ENCODE measurements around the gene LMAN2. TPM values are rescaled to one million over a fixed set of nuclear protein-coding genes. Genes with fewer than 3 reads are reported as not detected.

The LMAN2 gene
- total RNA-seq, 4 donors from 2014 or later: 144 to 179 (median 154) TPM

GRCh38 chr5:177356746-177357145 is 5.3 kb upstream of the LMAN2 start:
- Histone ChIP-seq H3K4me1 (peaks cover 0 to 27% (median 9%) of the 10 kb centered on the region in 4 donors), H3K36me3 (no peaks in the 10 kb centered on the region), H3K27ac (peak overlapping the region in 1 of 4 donors; percentile 5), H3K9me3 (no peaks in the 10 kb centered on the region), H3K4me3 (no peak overlapping the region), H3K27me3 (no peaks in the 10 kb centered on the region)
- WGBS, 2 donors: 56 to 75% methylated on average over 3 of the region's 3 CpGs
- TF ChIP-seq, protein P1, sequence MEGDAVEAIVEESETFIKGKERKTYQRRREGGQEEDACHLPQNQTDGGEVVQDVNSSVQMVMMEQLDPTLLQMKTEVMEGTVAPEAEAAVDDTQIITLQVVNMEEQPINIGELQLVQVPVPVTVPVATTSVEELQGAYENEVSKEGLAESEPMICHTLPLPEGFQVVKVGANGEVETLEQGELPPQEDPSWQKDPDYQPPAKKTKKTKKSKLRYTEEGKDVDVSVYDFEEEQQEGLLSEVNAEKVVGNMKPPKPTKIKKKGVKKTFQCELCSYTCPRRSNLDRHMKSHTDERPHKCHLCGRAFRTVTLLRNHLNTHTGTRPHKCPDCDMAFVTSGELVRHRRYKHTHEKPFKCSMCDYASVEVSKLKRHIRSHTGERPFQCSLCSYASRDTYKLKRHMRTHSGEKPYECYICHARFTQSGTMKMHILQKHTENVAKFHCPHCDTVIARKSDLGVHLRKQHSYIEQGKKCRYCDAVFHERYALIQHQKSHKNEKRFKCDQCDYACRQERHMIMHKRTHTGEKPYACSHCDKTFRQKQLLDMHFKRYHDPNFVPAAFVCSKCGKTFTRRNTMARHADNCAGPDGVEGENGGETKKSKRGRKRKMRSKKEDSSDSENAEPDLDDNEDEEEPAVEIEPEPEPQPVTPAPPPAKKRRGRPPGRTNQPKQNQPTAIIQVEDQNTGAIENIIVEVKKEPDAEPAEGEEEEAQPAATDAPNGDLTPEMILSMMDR (IDR thresholded peaks at IDR 0.05): no peak
- TF ChIP-seq POLR2A (IDR thresholded peaks at IDR 0.05): no peak
- TF ChIP-seq EP300 (IDR thresholded peaks at IDR 0.05): no peak
- no peak for DNase-seq (ENCODE audit: low spot score in 2 of 2)

DNA sequence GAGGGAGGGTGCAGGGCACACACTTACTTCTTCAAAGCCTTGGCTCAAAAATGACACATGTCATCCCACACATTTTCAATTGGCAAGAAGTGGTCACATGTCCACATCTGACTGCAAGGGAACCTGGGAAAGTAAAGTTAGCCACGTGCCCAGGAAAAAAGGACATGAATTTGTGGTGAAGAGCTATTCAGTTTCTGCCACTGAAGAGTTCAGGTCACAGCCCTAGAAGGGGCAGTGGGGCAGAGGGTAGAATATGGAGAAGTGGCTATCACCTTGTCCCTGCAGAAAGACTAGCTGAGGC is 4.3 kb upstream of the LMAN2 start:
- H3K27ac ChIP-seq: no peak overlapping the region
- WGBS, 2 donors: 11 to 19% methylated on average over 1 of the region's 1 CpG

GRCh38 chr5:177355162-177355867 is 3.8 kb upstream of the LMAN2 start:
- no peak overlapping the region for H3K4me3 ChIP-seq
- DNase-seq (ENCODE audit: low spot score in 2 of 2): no peak
- peaks cover 0 to 29% (median 15%) of the 10 kb centered on the region in 4 donors for H3K4me1 ChIP-seq
- H3K27ac ChIP-seq: no peak overlapping the region
- no peaks in the 10 kb centered on the region for H3K27me3 ChIP-seq
- WGBS, 2 donors: 85 to 88% methylated on average over 1 of the region's 1 CpG
- no peaks in the 10 kb centered on the region for H3K9me3 ChIP-seq
- TF ChIP-seq EP300 (IDR thresholded peaks at IDR 0.05): no peak
- TF ChIP-seq POLR2A (IDR thresholded peaks at IDR 0.05): no peak
- TF ChIP-seq, protein P1 (IDR thresholded peaks at IDR 0.05): no peak
- H3K36me3 ChIP-seq: peaks cover 0 to under 1% (median 0%) of the 10 kb centered on the region in 3 donors

More for the DNA sequence above, 4.3 kb upstream of the LMAN2 start:
- Histone ChIP-seq H3K4me1 (peaks cover 0 to 24% (median 10%) of the 10 kb centered on the region in 4 donors), H3K36me3 (no peaks in the 10 kb centered on the region), H3K4me3 (no peak overlapping the region), H3K27me3 (no peaks in the 10 kb centered on the region), H3K9me3 (no peaks in the 10 kb centered on the region)
- TF ChIP-seq POLR2A (IDR thresholded peaks at IDR 0.05) (no peak), EP300 (IDR thresholded peaks at IDR 0.05) (no peak)
- TF ChIP-seq, protein P1 (IDR thresholded peaks at IDR 0.05): no peak
- no peak for DNase-seq (ENCODE audit: low spot score in 2 of 2)

- no peak for DNase-seq (ENCODE audit: low spot score in 2 of 2)
- H3K4me1 ChIP-seq: peaks cover 0 to 35% (median 21%) of the 10 kb centered on the region in 4 donors
- H3K4me3 ChIP-seq: no peak overlapping the region
- WGBS, 2 donors: 82 to 83% methylated on average over 3 of the region's 3 CpGs
- H3K27ac ChIP-seq: no peak overlapping the region
- H3K9me3 ChIP-seq: no peaks in the 10 kb centered on the region
- no peak for TF ChIP-seq POLR2A (IDR thresholded peaks at IDR 0.05)
- TF ChIP-seq, protein P1 (IDR thresholded peaks at IDR 0.05): no peak
- peaks cover 0 to 7% (median 0%) of the 10 kb centered on the region in 3 donors for H3K36me3 ChIP-seq
- H3K27me3 ChIP-seq: no peaks in the 10 kb centered on the region
These were observed 3.2 kb upstream of the LMAN2 start for GRCh38 chr5:177354711-177355110.

- Histone ChIP-seq H3K4me3 (no peak overlapping the region), H3K4me1 (peaks cover 0 to 35% (median 25%) of the 10 kb centered on the region in 4 donors), H3K9me3 (no peaks in the 10 kb centered on the region), H3K27me3 (no peaks in the 10 kb centered on the region), H3K27ac (no peak overlapping the region), H3K36me3 (peaks cover 0 to 11% (median 0%) of the 10 kb centered on the region in 3 donors)
- no peak for DNase-seq (ENCODE audit: low spot score in 2 of 2)
- TF ChIP-seq POLR2A (IDR thresholded peaks at IDR 0.05) (no peak), EP300 (IDR thresholded peaks at IDR 0.05) (no peak)
- TF ChIP-seq, protein P1 (IDR thresholded peaks at IDR 0.05): no peak
- 90 to 91% methylated on average over 3 of the region's 3 CpGs for WGBS, 2 donors
These were observed 2.8 kb upstream of the LMAN2 start for GRCh38 chr5:177354256-177354655.

All from tibial nerve (tissue), 4 donors.